D721Med (cell line): ENCODE measurements around the gene KCNG1.

Experiments used
- DNase-seq: peaks from one replicate; pipeline ENCODE4 v3.0.0; 2011; ENCODE audit warnings: low spot score; ENCODE audit not compliant: insufficient read length
- FAIRE-seq: peaks from 2 replicates; lab custom pipeline; 2011; peaks lifted over from hg19 to GRCh38; lab: Jason Lieb, UNC
- TF ChIP-seq, protein P1 (sequence below): IDR thresholded peaks from 2 replicates; pipeline ENCODE4 v1.5.1; 2012; ENCODE audit warnings: mild to moderate bottlenecking, control low read depth; ENCODE audit not compliant: insufficient read depth; ENCODE audit errors: missing control alignments

Gene KCNG1

DNA sequence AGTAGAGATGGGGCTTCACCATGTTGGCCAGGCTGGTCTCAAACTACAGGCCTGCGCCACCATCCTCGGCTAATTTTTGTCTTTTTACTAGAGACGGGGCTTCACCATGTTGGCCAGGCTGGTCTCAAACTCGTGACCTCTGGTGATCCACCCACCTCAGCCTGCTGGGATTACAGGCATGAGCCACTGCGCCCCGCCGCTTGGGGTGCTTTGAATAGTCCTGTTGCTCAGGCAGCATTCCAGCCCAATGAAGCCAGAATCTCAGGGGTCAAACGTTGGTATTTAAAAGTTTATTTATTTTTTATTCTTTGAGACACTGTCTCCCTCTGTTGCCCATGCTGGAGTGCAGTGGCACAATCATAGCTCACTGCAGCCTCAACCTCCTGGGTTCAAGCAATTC is 53.0 kb downstream of the KCNG1 start:
- DNase-seq = no peak
- TF ChIP-seq, protein P1, sequence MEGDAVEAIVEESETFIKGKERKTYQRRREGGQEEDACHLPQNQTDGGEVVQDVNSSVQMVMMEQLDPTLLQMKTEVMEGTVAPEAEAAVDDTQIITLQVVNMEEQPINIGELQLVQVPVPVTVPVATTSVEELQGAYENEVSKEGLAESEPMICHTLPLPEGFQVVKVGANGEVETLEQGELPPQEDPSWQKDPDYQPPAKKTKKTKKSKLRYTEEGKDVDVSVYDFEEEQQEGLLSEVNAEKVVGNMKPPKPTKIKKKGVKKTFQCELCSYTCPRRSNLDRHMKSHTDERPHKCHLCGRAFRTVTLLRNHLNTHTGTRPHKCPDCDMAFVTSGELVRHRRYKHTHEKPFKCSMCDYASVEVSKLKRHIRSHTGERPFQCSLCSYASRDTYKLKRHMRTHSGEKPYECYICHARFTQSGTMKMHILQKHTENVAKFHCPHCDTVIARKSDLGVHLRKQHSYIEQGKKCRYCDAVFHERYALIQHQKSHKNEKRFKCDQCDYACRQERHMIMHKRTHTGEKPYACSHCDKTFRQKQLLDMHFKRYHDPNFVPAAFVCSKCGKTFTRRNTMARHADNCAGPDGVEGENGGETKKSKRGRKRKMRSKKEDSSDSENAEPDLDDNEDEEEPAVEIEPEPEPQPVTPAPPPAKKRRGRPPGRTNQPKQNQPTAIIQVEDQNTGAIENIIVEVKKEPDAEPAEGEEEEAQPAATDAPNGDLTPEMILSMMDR = no peak

DNA sequence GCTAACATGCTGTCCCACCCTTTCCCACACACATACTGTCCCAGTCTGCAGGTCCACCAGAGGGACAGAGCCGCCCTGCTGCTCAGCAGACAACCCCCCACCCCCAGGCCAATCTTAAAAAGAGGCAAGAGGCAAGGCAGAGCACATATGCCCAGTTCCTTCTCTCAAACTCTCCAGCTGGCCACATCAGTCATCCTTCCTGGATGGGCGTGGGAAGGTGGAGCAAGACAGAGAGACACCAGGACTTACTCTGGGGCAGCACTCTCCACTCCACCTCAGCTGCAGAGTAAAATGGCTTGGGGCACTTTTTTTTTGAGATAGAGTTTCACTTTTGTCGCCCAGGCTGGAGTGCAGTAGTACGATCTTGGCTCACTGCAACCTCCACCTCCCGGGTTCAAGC is 53.5 kb downstream of the KCNG1 start:
- DNase-seq = no peak
- TF ChIP-seq, protein P1 = no peak
- FAIRE-seq = no peak

More for the DNA sequence above, 53.0 kb downstream of the KCNG1 start:
- no peak for FAIRE-seq

DNA sequence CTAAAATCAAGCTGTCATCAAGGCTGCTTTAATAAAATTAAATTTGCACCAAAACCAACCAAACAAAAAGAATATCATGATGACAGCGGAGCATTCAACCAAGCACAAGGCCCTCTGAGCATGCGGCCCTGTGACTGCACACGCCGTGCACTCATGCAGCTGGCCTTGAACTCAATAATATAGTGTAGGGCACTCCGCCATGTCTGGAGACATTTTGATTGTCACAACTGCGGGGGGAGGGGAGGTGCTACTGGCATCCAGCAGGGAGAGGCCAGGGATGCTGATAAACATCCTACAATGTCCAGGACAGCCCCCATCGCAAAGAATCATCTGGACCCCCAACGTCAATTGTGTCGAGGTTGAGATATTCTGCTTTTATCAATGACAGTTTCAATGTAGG is 54.6 kb downstream of the KCNG1 start:
- DNase-seq (no peak), FAIRE-seq (no peak)
- TF ChIP-seq, protein P1 = no peak

DNA sequence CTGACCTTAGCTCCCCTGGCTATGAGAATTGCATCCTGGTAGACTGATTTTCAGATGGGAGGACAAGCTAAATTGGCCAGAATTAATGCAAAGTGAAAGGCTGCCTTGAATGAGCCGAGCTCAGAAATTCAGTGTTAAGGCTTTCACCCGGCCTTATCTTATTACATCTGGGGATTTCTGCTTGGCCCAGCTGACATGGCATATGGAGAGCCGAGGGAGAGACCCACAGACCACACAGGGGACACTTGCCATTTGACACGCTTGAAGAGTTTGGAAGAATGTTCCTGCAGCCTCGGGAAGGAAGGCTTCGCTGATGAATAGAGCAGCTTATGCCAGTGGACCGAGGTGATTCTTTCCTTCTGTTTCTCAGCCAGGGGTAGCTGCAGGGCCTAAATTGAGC is 55.3 kb downstream of the KCNG1 start:
- DNase-seq = no peak
- FAIRE-seq = no peak
- TF ChIP-seq, protein P1 = no peak

DNA sequence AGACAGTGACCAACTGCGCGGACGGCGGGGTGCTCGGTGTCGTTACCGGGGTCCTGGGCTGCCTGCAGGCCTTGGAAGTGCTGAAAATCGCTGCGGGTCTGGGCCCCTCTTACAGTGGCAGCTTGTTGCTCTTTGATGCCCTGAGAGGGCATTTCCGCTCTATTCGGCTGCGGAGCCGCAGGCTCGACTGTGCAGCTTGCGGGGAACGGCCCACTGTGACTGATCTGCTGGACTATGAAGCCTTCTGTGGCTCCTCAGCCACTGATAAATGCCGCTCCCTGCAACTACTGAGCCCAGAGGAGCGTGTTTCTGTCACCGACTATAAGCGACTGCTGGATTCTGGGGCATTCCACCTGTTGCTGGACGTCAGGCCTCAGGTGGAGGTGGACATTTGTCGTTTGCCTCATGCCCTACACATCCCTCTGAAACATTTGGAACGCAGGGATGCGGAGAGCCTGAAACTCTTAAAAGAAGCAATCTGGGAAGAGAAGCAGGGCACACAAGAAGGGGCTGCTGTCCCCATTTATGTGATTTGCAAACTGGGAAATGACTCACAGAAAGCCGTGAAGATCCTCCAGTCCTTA is 63.3 kb downstream of the KCNG1 start:
- FAIRE-seq (no peak), DNase-seq (no peak)
- TF ChIP-seq, protein P1 = no peak

DNA sequence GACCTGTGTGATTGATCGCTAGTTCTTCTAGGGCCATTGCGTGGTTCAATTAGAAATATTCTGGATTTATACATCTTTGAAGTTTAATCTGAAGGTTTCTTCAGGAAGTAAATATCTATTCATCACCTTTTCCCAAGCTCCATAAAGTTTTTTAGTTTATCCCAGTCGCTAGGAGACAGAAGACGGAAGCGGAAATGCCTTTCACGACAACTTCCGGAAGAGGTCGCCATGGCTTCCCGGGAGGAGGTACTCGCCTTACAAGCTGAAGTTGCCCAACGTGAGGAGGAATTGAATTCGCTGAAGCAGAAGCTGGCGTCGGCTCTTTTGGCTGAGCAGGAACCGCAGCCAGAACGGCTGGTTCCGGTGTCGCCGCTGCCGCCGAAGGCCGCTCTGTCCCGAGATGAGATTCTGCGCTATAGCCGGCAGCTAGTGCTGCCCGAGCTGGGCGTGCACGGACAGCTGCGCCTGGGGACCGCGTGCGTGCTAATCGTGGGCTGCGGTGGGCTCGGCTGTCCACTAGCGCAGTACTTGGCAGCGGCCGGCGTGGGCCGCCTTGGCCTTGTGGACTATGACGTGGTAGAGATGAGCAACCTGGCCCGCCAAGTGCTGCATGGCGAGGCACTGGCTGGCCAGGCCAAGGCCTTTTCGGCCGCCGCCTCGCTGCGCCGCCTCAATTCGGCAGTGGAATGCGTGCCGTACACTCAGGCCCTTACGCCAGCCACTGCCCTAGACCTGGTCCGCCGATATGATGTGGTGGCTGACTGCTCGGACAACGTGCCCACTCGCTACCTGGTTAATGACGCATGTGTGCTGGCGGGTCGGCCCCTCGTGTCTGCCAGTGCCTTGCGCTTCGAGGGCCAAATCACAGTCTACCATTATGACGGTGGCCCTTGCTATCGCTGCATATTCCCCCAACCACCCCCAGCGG is 64.0 kb downstream of the KCNG1 start, which contains the start of gene MOCS3:
Gene MOCS3, plus strand, starts transcription at position 204 of the 928 bp plus-strand sequence. Its CDS starts 25 bp downstream, at position 229.
- FAIRE-seq = peak; percentile 16
- DNase-seq = peak; percentile 45
- TF ChIP-seq, protein P1 = no peak
